Activated CD8-positive, alpha-beta memory T cell treated with anti-CD3 and anti-CD28 coated beads for 4 hours (primary cell): ENCODE results near the gene ADAP1.

Experiments used
- DNase-seq, 2 donors: peaks; one replicate each; pipeline ENCODE4 v3.0.0-alpha.2; 2020; ENCODE audit warnings: low read depth in 2 of 2

The ADAP1 gene

GRCh38 chr7:895451-896052, 58.9 kb downstream of the ADAP1 start:
- no peak for DNase-seq

- no peak for DNase-seq
These were observed 59.5 kb downstream of the ADAP1 start for GRCh38 chr7:894927-895450.

- DNase-seq, result no peak
These were observed 60.2 kb downstream of the ADAP1 start for GRCh38 chr7:894164-894867.

- DNase-seq, result no peak
These were observed 60.8 kb downstream of the ADAP1 start for GRCh38 chr7:893686-894085.

GRCh38 chr7:892648-893593, 61.6 kb downstream of the ADAP1 start:
- no peak for DNase-seq

GRCh38 chr7:891805-892204, 62.7 kb downstream of the ADAP1 start:
- no peak for DNase-seq

GRCh38 chr7:891291-891690, 63.2 kb downstream of the ADAP1 start:
- no peak for DNase-seq

GRCh38 chr7:890868-891267, 63.6 kb downstream of the ADAP1 start:
- DNase-seq, result no peak

GRCh38 chr7:889391-889790, 65.1 kb downstream of the ADAP1 start:
- DNase-seq, result no peak

- no peak for DNase-seq
These were observed 65.5 kb downstream of the ADAP1 start for GRCh38 chr7:889025-889390.

- no peak for DNase-seq
These were observed 66.1 kb downstream of the ADAP1 start for GRCh38 chr7:888081-889024.

- DNase-seq, result no peak
These were observed 67.0 kb downstream of the ADAP1 start for GRCh38 chr7:887488-887820.

- DNase-seq, result no peak
These were observed 67.6 kb downstream of the ADAP1 start for GRCh38 chr7:886626-887487.

GRCh38 chr7:885893-886625, 68.4 kb downstream of the ADAP1 start:
- DNase-seq, result no peak

GRCh38 chr7:885261-885892, 69.1 kb downstream of the ADAP1 start:
- no peak for DNase-seq

GRCh38 chr7:884191-885003, 70.1 kb downstream of the ADAP1 start:
- no peak for DNase-seq

GRCh38 chr7:883055-884021, 71.1 kb downstream of the ADAP1 start:
- no peak for DNase-seq
